MM.1S (cell line): ENCODE measurements around the gene PTPRE.

Experiments
- DNase-seq: peaks from one replicate; pipeline ENCODE4 v3.0.0-alpha.2; 2015
- H2AFZ ChIP-seq: fragments of 300-600 bp; sonication (generic); 2 replicates; pipeline ENCODE4 v1.6.0; 2016; ENCODE audit warnings: antibody characterized with exemption, low read length
- H3F3A ChIP-seq: fragments of 300-600 bp; sonication (generic); 2 replicates; pipeline ENCODE4 v1.6.1; 2016; ENCODE audit warnings: mild to moderate bottlenecking, antibody characterized with exemption, low read length, moderate library complexity, mixed read lengths; ENCODE audit not compliant: insufficient read depth
- H3K27ac ChIP-seq: fragments of 300-600 bp; sonication (generic); 2 replicates; pipeline ENCODE4 v1.5.1; 2016; ENCODE audit warnings: mild to moderate bottlenecking, low read length
- H3K27me3 ChIP-seq: fragments of 300-600 bp; sonication (generic); replicated peaks from 2 replicates; pipeline ENCODE4 v1.6.0; 2016; ENCODE audit warnings: low read length; ENCODE audit not compliant: insufficient read depth
- H3K36me3 ChIP-seq: fragments of 300-600 bp; sonication (generic); replicated peaks from 2 replicates; pipeline ENCODE4 v1.6.1; 2016; ENCODE audit warnings: mild to moderate bottlenecking, low read length, mixed read lengths; ENCODE audit not compliant: insufficient read depth
- H3K4me1 ChIP-seq: fragments of 300-600 bp; sonication (generic); 2 replicates; pipeline ENCODE4 v1.6.1; 2016; ENCODE audit warnings: low read length, mixed read lengths
- H3K4me2 ChIP-seq: fragments of 300-600 bp; sonication (generic); 2 replicates; pipeline ENCODE4 v1.6.0; 2016; ENCODE audit warnings: low read depth, low read length
- H3K4me3 ChIP-seq: fragments of 300-600 bp; sonication (generic); 2 replicates; pipeline ENCODE4 v1.5.1; 2016; ENCODE audit warnings: low read length, mixed read lengths
- H3K79me2 ChIP-seq: fragments of 300-600 bp; sonication (generic); 2 replicates; pipeline ENCODE4 v1.6.1; 2016; ENCODE audit warnings: mixed run types, low read length, mixed read lengths
- H3K9ac ChIP-seq: fragments of 300-600 bp; sonication (generic); 2 replicates; pipeline ENCODE4 v1.6.1; 2016; ENCODE audit warnings: low read length, mixed read lengths
- H3K9me2 ChIP-seq: fragments of 300-600 bp; sonication (generic); replicated peaks from 2 replicates; pipeline ENCODE4 v1.6.1; 2016; ENCODE audit warnings: mild to moderate bottlenecking, low read length, mixed read lengths; ENCODE audit not compliant: insufficient read depth
- H3K9me3 ChIP-seq: fragments of 300-600 bp; sonication (generic); replicated peaks from 2 replicates; pipeline ENCODE4 v1.6.1; 2016; ENCODE audit warnings: mild to moderate bottlenecking, low read length, mixed read lengths; ENCODE audit not compliant: insufficient read depth
- H4K20me1 ChIP-seq: fragments of 300-600 bp; sonication (generic); 2 replicates; pipeline ENCODE4 v1.6.1; 2016; ENCODE audit warnings: mild to moderate bottlenecking, low read length, moderate library complexity, mixed read lengths; ENCODE audit not compliant: insufficient read depth
- EZH2 ChIP-seq: fragments of 300-600 bp; sonication (generic); optimal IDR thresholded peaks from 2 replicates; pipeline ENCODE3; 2017; ENCODE audit warnings: low read depth, mild to moderate bottlenecking, antibody characterized with exemption, low read length, mixed read lengths
- EZH2phosphoT487 ChIP-seq: fragments of 300-600 bp; sonication (generic); IDR thresholded peaks from 2 replicates; pipeline ENCODE4 v1.6.1; 2018; ENCODE audit warnings: antibody characterized with exemption, low read length
- TF ChIP-seq, protein P1 (sequence below): fragments of 300-600 bp; sonication (generic); IDR thresholded peaks from 2 replicates; pipeline ENCODE4 v1.5.1; 2016; ENCODE audit warnings: antibody characterized with exemption, low read length, mixed read lengths

The PTPRE gene

DNA sequence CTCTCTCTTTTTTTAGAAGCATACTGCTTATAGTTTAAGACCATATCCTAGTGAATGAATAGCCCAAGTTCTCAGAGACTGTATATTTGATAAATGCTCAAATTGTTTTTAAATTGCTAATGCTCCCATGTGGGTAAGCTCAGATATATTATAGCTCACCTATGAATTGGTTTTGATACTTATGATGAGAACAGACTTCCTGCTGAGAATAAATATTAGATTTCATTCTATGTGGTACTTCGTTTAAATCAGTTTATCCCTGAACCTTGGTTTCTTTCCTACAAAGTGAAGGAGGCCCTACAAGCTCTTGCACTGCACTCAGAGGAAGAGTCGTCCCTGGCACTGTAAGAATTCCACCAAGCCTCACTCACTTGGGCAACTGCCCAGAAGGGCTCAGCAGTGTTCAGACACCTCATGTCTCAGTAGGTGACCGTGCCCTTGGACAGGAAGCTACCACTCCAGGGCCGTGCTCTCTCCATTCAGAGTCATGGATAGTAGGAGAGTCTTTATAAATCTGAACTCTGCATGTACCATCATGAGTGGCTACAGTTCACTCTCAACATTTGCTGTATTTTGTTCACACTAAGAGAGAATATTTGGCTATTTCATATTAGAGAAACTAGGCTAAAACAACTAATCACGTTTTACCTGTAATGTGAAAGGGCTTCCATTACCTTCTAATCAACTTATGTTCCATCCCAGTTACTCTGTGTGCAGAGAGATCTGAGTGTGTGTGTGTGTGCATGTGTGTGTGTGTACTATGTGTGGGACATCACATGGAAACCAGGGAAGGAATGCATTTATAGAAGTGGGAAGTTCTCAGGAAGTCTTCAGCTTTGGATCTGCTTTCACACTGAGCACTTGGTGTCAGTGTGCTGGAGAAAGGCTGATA, 93.8 kb downstream of the PTPRE start:
- no peak overlapping the region for H3K9ac ChIP-seq
- DNase-seq = no peak
- no peak for TF ChIP-seq EZH2phosphoT487
- no peak for TF ChIP-seq EZH2
- TF ChIP-seq, protein P1, sequence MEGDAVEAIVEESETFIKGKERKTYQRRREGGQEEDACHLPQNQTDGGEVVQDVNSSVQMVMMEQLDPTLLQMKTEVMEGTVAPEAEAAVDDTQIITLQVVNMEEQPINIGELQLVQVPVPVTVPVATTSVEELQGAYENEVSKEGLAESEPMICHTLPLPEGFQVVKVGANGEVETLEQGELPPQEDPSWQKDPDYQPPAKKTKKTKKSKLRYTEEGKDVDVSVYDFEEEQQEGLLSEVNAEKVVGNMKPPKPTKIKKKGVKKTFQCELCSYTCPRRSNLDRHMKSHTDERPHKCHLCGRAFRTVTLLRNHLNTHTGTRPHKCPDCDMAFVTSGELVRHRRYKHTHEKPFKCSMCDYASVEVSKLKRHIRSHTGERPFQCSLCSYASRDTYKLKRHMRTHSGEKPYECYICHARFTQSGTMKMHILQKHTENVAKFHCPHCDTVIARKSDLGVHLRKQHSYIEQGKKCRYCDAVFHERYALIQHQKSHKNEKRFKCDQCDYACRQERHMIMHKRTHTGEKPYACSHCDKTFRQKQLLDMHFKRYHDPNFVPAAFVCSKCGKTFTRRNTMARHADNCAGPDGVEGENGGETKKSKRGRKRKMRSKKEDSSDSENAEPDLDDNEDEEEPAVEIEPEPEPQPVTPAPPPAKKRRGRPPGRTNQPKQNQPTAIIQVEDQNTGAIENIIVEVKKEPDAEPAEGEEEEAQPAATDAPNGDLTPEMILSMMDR = no peak
- H3F3A ChIP-seq = no peaks in the 10 kb centered on the region
- H3K4me2 ChIP-seq = no peak overlapping the region
- no peaks in the 10 kb centered on the region for H4K20me1 ChIP-seq
- no peak overlapping the region for H3K27ac ChIP-seq
- no peaks in the 10 kb centered on the region for H3K79me2 ChIP-seq
- H3K9me2 ChIP-seq = no peaks in the 10 kb centered on the region
- no peak overlapping the region for H3K4me3 ChIP-seq
- no peaks in the 10 kb centered on the region for H3K27me3 ChIP-seq
- H3K4me1 ChIP-seq = no peaks in the 10 kb centered on the region
- no peaks in the 10 kb centered on the region for H3K9me3 ChIP-seq
- no peak overlapping the region for H2AFZ ChIP-seq
- H3K36me3 ChIP-seq = no peaks in the 10 kb centered on the region

DNA sequence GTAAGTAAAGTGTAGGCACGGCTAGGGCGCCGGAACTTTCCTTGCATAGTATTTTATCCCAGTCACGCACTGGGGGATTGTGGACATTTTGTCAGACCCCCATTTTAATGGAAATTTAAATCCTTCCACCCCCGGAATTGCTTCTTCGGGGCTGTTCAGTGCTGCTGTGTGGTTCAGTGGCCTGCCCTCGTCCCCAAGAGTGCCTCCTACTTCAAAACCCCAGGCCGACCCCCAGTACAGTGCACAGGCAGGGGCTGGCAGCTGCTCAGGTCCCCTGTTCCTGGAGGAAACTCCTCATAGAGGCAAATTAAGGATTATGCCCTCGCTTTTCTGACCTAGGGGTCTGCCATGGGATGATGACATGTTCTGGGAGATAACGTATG, 94.5 kb downstream of the PTPRE start:
- TF ChIP-seq EZH2 = no peak
- no peak for TF ChIP-seq EZH2phosphoT487
- TF ChIP-seq, protein P1 = no peak
- no peaks in the 10 kb centered on the region for H3K79me2 ChIP-seq

DNA sequence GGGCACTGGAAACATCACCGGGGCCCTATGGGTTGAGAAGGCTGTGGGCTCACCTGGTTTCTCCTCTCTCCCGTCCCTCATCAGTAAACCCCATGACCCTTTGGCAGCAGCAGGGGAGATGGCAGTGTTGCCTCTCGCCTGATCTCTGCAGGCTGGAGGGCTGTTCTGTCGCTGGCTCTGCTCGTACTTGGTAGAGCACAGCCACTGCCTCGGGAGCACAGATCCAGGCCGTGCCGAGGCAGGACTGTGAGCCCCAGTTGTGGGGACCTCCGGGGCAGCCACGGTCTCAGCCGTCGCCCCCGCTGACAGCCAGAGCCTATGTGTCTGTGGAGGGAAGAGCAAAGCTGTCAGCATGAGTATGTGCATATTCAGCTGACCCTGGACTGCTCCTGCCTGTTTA, 94.9 kb downstream of the PTPRE start:
- Histone ChIP-seq H2AFZ (no peak overlapping the region), H3K4me1 (no peaks in the 10 kb centered on the region), H4K20me1 (no peaks in the 10 kb centered on the region), H3K27ac (no peak overlapping the region), H3K36me3 (no peaks in the 10 kb centered on the region), H3K27me3 (no peaks in the 10 kb centered on the region), H3K9ac (no peak overlapping the region), H3K4me2 (no peak overlapping the region), H3K9me2 (no peaks in the 10 kb centered on the region), H3F3A (no peaks in the 10 kb centered on the region), H3K79me2 (no peaks in the 10 kb centered on the region), H3K4me3 (no peak overlapping the region), H3K9me3 (no peaks in the 10 kb centered on the region)
- no peak for DNase-seq
- no peak for TF ChIP-seq EZH2
- TF ChIP-seq, protein P1 = no peak
- no peak for TF ChIP-seq EZH2phosphoT487

More for the DNA sequence above, 94.5 kb downstream of the PTPRE start:
- no peaks in the 10 kb centered on the region for H3K4me1 ChIP-seq
- no peaks in the 10 kb centered on the region for H3K9me2 ChIP-seq
- no peak overlapping the region for H2AFZ ChIP-seq
- H3F3A ChIP-seq = no peaks in the 10 kb centered on the region
- H3K4me3 ChIP-seq = no peak overlapping the region
- no peaks in the 10 kb centered on the region for H3K27me3 ChIP-seq
- no peaks in the 10 kb centered on the region for H3K36me3 ChIP-seq
- H3K4me2 ChIP-seq = no peak overlapping the region
- no peak overlapping the region for H3K9ac ChIP-seq
- no peaks in the 10 kb centered on the region for H4K20me1 ChIP-seq
- no peak overlapping the region for H3K27ac ChIP-seq
- DNase-seq = no peak
- H3K9me3 ChIP-seq = no peaks in the 10 kb centered on the region
